ENCODE data around the gene C6orf141. TPM values are rescaled to one million over a fixed set of nuclear protein-coding genes. Genes with fewer than 3 reads are reported as not detected.

The C6orf141 gene
- total and polyA plus RNA-seq, 7 donors, result 0.28 to 1.5 (median 0.66) TPM; not detected in 1

- H3K27ac ChIP-seq, result no peak overlapping the region
- TF ChIP-seq, protein P1, sequence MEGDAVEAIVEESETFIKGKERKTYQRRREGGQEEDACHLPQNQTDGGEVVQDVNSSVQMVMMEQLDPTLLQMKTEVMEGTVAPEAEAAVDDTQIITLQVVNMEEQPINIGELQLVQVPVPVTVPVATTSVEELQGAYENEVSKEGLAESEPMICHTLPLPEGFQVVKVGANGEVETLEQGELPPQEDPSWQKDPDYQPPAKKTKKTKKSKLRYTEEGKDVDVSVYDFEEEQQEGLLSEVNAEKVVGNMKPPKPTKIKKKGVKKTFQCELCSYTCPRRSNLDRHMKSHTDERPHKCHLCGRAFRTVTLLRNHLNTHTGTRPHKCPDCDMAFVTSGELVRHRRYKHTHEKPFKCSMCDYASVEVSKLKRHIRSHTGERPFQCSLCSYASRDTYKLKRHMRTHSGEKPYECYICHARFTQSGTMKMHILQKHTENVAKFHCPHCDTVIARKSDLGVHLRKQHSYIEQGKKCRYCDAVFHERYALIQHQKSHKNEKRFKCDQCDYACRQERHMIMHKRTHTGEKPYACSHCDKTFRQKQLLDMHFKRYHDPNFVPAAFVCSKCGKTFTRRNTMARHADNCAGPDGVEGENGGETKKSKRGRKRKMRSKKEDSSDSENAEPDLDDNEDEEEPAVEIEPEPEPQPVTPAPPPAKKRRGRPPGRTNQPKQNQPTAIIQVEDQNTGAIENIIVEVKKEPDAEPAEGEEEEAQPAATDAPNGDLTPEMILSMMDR (IDR thresholded peaks at IDR 0.05), result no peak
These were observed 2.1 kb downstream of the C6orf141 start for GRCh38 chr6:49552596-49552995.

GRCh38 chr6:49553384-49553783 is 2.9 kb downstream of the C6orf141 start:
- DNase-seq (no peak), ATAC-seq (no peak)
- Histone ChIP-seq H3K27me3 (ENCODE audit: insufficient read depth in 3 of 3, low read length in 2 of 3) (peaks cover 0 to 36% (median 5%) of the 10 kb centered on the region in 3 donors), H3K9me3 (no peaks in the 10 kb centered on the region), H3K27ac (no peak overlapping the region), H3K36me3 (ENCODE audit: insufficient read depth in 1 of 2, low read depth in 1 of 2) (no peaks in the 10 kb centered on the region), H3K4me3 (no peak overlapping the region), H3K4me1 (no peaks in the 10 kb centered on the region)
- intact Hi-C loops (cut with DNase I), result no loop called here
- WGBS, 3 donors, result 46 to 83% (median 62%) methylated on average over 1 of the region's 1 CpG
- TF ChIP-seq, protein P1 (IDR thresholded peaks at IDR 0.05), result no peak

More at GRCh38 chr6:49552596-49552995, 2.1 kb downstream of the C6orf141 start:
- ATAC-seq (no peak), DNase-seq (no peak)
- peaks cover 0 to 36% (median 5%) of the 10 kb centered on the region in 3 donors for H3K27me3 ChIP-seq (ENCODE audit: insufficient read depth in 3 of 3, low read length in 2 of 3)
- intact Hi-C loops (cut with DNase I), result no loop called here
- no peaks in the 10 kb centered on the region for H3K9me3 ChIP-seq
- no peaks in the 10 kb centered on the region for H3K4me1 ChIP-seq
- no peak overlapping the region for H3K4me3 ChIP-seq
- H3K36me3 ChIP-seq (ENCODE audit: insufficient read depth in 1 of 2, low read depth in 1 of 2), result no peaks in the 10 kb centered on the region
- WGBS, 3 donors, result 91 to 97% (median 93%) methylated on average over 2 of the region's 2 CpGs

DNA sequence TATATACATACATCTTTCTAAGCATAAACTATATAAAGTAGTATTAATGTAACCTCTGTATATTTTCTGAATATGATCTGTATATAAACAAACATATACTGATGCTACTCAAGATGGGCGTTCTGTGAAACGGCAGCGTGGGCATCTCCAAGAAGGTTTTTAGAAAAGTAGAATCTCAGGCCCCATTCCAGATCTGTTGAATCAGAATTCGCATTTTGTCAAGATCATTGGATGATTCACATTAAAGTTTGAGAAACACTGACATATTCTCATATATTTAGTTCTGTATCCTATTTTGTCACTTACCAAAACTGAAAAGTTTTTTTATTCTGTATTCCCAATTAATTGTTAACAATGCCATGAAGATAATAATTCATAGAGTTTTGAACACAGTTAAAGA is 5.5 kb downstream of the C6orf141 start:
- H3K4me1 ChIP-seq, result no peaks in the 10 kb centered on the region
- H3K9me3 ChIP-seq, result no peaks in the 10 kb centered on the region
- peaks cover 0 to 18% (median 3%) of the 10 kb centered on the region in 3 donors for H3K27me3 ChIP-seq (ENCODE audit: insufficient read depth in 3 of 3, low read length in 2 of 3)
- H3K36me3 ChIP-seq (ENCODE audit: insufficient read depth in 1 of 2, low read depth in 1 of 2), result no peaks in the 10 kb centered on the region
- intact Hi-C loops (cut with DNase I), result no loop called here
- H3K27ac ChIP-seq, result no peak overlapping the region
- ATAC-seq (no peak), DNase-seq (no peak)
- 70 to 73% (median 71%) methylated on average over 4 of the region's 4 CpGs for WGBS, 3 donors
- no peak overlapping the region for H3K4me3 ChIP-seq
- TF ChIP-seq, protein P1 (IDR thresholded peaks at IDR 0.05), result no peak

GRCh38 chr6:49556429-49556837 is 6.0 kb downstream of the C6orf141 start:
- H3K9me3 ChIP-seq, result no peaks in the 10 kb centered on the region
- ATAC-seq (no peak), DNase-seq (no peak)
- no peak overlapping the region for H3K4me3 ChIP-seq
- H3K27me3 ChIP-seq (ENCODE audit: insufficient read depth in 3 of 3, low read length in 2 of 3), result peaks cover 0 to 14% (median 3%) of the 10 kb centered on the region in 3 donors
- no peaks in the 10 kb centered on the region for H3K36me3 ChIP-seq (ENCODE audit: insufficient read depth in 1 of 2, low read depth in 1 of 2)
- H3K4me1 ChIP-seq, result no peaks in the 10 kb centered on the region
- TF ChIP-seq, protein P1 (IDR thresholded peaks at IDR 0.05), result no peak
- intact Hi-C loops (cut with DNase I), result no loop called here
- no peak overlapping the region for H3K27ac ChIP-seq

DNA sequence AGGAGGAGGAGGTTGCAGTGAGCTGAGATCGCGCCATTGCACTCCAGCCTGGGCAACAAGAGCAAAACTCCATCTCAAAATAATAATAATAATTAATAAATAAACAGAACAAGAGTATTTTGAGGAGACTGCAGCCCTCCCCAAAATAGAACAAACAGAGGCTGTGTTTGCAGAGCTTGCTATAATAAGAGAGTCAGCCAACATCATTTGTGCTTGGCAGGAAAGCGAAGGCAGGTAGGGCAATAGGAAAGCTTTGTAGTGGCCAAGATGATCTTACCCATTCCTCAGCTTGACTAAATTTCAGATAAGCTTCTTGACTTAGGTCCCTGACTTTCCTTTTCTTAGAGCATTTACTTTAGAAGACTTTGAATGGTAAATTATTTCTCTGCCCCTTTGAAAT is 6.7 kb downstream of the C6orf141 start:
- peaks cover 0 to 7% (median 3%) of the 10 kb centered on the region in 3 donors for H3K27me3 ChIP-seq (ENCODE audit: insufficient read depth in 3 of 3, low read length in 2 of 3)
- DNase-seq, result no peak
- H3K4me1 ChIP-seq, result no peaks in the 10 kb centered on the region
- no peak overlapping the region for H3K4me3 ChIP-seq
- 84 to 99% (median 93%) methylated on average over 3 of the region's 3 CpGs for WGBS, 3 donors
- H3K9me3 ChIP-seq, result no peaks in the 10 kb centered on the region
- H3K27ac ChIP-seq, result no peak overlapping the region
- intact Hi-C loops (cut with DNase I), result no loop called here
- TF ChIP-seq, protein P1 (IDR thresholded peaks at IDR 0.05), result no peak
- ATAC-seq, result no peak
- H3K36me3 ChIP-seq (ENCODE audit: insufficient read depth in 1 of 2, low read depth in 1 of 2), result no peaks in the 10 kb centered on the region

All from psoas muscle (tissue), 8 donors.